ENCODE data around the gene WDR53.

GRCh38 chr3:196557236-196557635, 11.1 kb downstream of the WDR53 start:
- TF ChIP-seq YY1 (IDR thresholded peaks at IDR 0.05; ENCODE audit: low read depth) (no peak), EP300 (IDR thresholded peaks at IDR 0.05; ENCODE audit: borderline replicate concordance) (no peak), TCF12 (IDR thresholded peaks at IDR 0.05; ENCODE audit: low read depth) (no peak), CEBPB (IDR thresholded peaks at IDR 0.05) (no peak), ZBTB7A (IDR thresholded peaks at IDR 0.05; ENCODE audit: low read depth) (no peak), TEAD4 (IDR thresholded peaks at IDR 0.05) (no peak), NFIC (IDR thresholded peaks at IDR 0.05) (no peak), REST (IDR thresholded peaks at IDR 0.05; ENCODE audit: low read depth) (no peak), CREB1 (IDR thresholded peaks at IDR 0.05; ENCODE audit: low read depth) (no peak), EGR1 (IDR thresholded peaks at IDR 0.05) (no peak), RAD21 (IDR thresholded peaks at IDR 0.05; ENCODE audit: low read depth) (no peak)
- TF ChIP-seq, protein P1, sequence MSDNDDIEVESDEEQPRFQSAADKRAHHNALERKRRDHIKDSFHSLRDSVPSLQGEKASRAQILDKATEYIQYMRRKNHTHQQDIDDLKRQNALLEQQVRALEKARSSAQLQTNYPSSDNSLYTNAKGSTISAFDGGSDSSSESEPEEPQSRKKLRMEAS (IDR thresholded peaks at IDR 0.05): no peak
- TF ChIP-seq, protein P2, sequence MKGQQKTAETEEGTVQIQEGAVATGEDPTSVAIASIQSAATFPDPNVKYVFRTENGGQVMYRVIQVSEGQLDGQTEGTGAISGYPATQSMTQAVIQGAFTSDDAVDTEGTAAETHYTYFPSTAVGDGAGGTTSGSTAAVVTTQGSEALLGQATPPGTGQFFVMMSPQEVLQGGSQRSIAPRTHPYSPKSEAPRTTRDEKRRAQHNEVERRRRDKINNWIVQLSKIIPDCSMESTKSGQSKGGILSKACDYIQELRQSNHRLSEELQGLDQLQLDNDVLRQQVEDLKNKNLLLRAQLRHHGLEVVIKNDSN (IDR thresholded peaks at IDR 0.05): no peak
